ENCODE measurements around the gene KCNQ1. TPM values are rescaled to one million over a fixed set of nuclear protein-coding genes. Genes with fewer than 3 reads are reported as not detected.

KCNQ1 gene
- total and polyA plus RNA-seq, 2 of the 13 experiments (the other 11 are each of a cell fraction or from before 2014, with no cell fraction given) = 0.02 to 0.08 TPM

DNA sequence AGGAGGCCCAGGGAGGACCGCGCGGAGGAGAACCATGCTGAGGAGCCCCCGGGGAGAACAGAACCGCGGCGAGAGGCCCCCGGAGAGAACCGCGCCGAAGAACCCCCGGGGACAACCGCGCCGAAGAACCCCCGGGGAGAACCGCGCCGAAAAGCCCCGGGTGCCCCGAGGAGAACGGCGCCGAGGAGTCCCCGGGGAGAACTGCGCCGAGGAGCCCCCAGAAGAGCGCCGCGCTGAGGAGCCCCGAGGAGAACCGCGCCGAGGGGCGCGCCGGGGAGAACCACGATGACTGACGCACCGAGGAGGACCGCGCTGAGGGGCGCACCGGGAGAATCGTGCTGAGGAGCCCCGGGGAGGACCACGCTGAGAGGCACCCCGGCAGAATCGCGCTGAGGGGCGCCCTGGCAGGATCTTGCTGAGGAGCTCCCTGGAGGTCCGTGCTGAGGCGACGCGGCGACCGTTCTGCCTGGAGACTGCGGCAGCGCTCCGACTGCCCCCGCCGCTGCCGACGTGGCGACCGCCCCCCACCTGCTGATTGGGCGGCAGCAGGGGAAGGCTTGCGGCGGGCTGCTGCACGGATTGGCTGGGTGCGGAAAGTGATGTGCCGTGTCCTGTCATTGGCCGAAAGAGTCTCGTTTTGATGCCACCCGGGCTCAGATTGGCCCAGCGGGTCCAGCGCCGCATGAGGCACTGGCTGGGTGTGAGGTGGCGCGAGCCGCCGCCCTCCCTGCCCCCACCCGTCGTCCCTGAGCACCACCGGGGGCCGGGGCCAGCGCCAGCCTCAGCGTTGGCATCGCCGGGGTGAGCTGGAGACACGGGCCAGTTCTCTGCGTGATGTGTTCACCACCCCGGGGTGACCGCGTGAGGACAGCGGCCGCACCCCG is 255.0 kb downstream of the KCNQ1 start, which contains the start of gene KCNQ1OT1 (continued):
- TF ChIP-seq, protein P1, sequence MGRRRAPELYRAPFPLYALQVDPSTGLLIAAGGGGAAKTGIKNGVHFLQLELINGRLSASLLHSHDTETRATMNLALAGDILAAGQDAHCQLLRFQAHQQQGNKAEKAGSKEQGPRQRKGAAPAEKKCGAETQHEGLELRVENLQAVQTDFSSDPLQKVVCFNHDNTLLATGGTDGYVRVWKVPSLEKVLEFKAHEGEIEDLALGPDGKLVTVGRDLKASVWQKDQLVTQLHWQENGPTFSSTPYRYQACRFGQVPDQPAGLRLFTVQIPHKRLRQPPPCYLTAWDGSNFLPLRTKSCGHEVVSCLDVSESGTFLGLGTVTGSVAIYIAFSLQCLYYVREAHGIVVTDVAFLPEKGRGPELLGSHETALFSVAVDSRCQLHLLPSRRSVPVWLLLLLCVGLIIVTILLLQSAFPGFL (CRISPR knock-in tag; IDR thresholded peaks at IDR 0.05) = 0 out of 2 replicates have a peak, but pooled peaks have one; percentile 56
- TF ChIP-seq XBP1 (CRISPR knock-in tag; IDR thresholded peaks at IDR 0.05) (peak; percentile 70; the same call in 1 of the 2 replicates), ZNF333 (CRISPR knock-in tag; IDR thresholded peaks at IDR 0.05; ENCODE audit: borderline replicate concordance) (0 out of 2 replicates have a peak, but pooled peaks have one; percentile 56), NFE2 (CRISPR knock-in tag; IDR thresholded peaks at IDR 0.05) (no peak), ZNF569 (CRISPR knock-in tag; IDR thresholded peaks at IDR 0.05; ENCODE audit: borderline replicate concordance) (no peak), ZNF367 (CRISPR knock-in tag; IDR thresholded peaks at IDR 0.05; ENCODE audit: borderline replicate concordance) (peak; percentile 94; the same call in 1 of the 2 replicates), ADNP (CRISPR knock-in tag; IDR thresholded peaks at IDR 0.05) (no peak), HCFC1 (IDR thresholded peaks at IDR 0.05; ENCODE audit: low read depth, low read length) (no peak), PTBP1 (IDR thresholded peaks at IDR 0.05; ENCODE audit: low read depth, low read length, poor library complexity, severe bottlenecking) (peak; percentile 49), AGO1 (IDR thresholded peaks at IDR 0.05; ENCODE audit: low read depth, low read length, poor library complexity, severe bottlenecking) (no peak), KLF15 (CRISPR knock-in tag; IDR thresholded peaks at IDR 0.05; ENCODE audit: borderline replicate concordance) (peak; percentile 87; the same call in 1 of the 2 replicates), SIX4 (CRISPR knock-in tag; IDR thresholded peaks at IDR 0.05) (peak; percentile 58), MTA3 (CRISPR knock-in tag; IDR thresholded peaks at IDR 0.05) (0 out of 2 replicates have a peak, but pooled peaks have one; percentile 16), TARDBP (CRISPR knock-in tag; IDR thresholded peaks at IDR 0.05) (peak; percentile 69), DNMT1 (CRISPR knock-in tag; IDR thresholded peaks at IDR 0.05) (0 out of 2 replicates have a peak, but pooled peaks have one; percentile 10), ZKSCAN5 (CRISPR knock-in tag; IDR thresholded peaks at IDR 0.05) (no peak; the same call in 1 of the 2 replicates), ZNF232 (CRISPR knock-in tag; IDR thresholded peaks at IDR 0.05; ENCODE audit: borderline replicate concordance) (peak; percentile 85; the same call in 1 of the 2 replicates), ZNF776 (CRISPR knock-in tag; IDR thresholded peaks at IDR 0.05) (peak; percentile 94)
- TF ChIP-seq, protein P2, sequence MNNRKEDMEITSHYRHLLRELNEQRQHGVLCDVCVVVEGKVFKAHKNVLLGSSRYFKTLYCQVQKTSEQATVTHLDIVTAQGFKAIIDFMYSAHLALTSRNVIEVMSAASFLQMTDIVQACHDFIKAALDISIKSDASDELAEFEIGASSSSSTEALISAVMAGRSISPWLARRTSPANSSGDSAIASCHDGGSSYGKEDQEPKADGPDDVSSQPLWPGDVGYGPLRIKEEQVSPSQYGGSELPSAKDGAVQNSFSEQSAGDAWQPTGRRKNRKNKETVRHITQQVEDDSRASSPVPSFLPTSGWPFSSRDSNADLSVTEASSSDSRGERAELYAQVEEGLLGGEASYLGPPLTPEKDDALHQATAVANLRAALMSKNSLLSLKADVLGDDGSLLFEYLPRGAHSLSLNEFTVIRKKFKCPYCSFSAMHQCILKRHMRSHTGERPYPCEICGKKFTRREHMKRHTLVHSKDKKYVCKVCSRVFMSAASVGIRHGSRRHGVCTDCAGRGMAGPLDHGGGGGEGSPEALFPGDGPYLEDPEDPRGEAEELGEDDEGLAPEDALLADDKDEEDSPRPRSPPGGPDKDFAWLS (CRISPR knock-in tag; IDR thresholded peaks at IDR 0.05; ENCODE audit: borderline replicate concordance) = no peak
- TF ChIP-seq, protein P3, sequence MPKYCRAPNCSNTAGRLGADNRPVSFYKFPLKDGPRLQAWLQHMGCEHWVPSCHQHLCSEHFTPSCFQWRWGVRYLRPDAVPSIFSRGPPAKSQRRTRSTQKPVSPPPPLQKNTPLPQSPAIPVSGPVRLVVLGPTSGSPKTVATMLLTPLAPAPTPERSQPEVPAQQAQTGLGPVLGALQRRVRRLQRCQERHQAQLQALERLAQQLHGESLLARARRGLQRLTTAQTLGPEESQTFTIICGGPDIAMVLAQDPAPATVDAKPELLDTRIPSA (CRISPR knock-in tag; IDR thresholded peaks at IDR 0.05; ENCODE audit: borderline replicate concordance) = 0 out of 2 replicates have a peak, but pooled peaks have one; percentile 9
- TF ChIP-seq, protein P4, sequence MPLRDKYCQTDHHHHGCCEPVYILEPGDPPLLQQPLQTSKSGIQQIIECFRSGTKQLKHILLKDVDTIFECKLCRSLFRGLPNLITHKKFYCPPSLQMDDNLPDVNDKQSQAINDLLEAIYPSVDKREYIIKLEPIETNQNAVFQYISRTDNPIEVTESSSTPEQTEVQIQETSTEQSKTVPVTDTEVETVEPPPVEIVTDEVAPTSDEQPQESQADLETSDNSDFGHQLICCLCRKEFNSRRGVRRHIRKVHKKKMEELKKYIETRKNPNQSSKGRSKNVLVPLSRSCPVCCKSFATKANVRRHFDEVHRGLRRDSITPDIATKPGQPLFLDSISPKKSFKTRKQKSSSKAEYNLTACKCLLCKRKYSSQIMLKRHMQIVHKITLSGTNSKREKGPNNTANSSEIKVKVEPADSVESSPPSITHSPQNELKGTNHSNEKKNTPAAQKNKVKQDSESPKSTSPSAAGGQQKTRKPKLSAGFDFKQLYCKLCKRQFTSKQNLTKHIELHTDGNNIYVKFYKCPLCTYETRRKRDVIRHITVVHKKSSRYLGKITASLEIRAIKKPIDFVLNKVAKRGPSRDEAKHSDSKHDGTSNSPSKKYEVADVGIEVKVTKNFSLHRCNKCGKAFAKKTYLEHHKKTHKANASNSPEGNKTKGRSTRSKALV (CRISPR knock-in tag; IDR thresholded peaks at IDR 0.05) = 0 out of 2 replicates have a peak, but pooled peaks have one; percentile 61
- TF ChIP-seq, protein P5, sequence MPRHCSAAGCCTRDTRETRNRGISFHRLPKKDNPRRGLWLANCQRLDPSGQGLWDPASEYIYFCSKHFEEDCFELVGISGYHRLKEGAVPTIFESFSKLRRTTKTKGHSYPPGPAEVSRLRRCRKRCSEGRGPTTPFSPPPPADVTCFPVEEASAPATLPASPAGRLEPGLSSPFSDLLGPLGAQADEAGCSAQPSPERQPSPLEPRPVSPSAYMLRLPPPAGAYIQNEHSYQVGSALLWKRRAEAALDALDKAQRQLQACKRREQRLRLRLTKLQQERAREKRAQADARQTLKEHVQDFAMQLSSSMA (CRISPR knock-in tag; IDR thresholded peaks at IDR 0.05) = peak; percentile 76; the same call in 1 of the 2 replicates

Data from HepG2 (cell line).